Loucy (cell line): Measurements from ENCODE around the gene TRAPPC5.

Experiments
- H2AFZ ChIP-seq: fragments of 200-600 bp; sonication (generic); 2 replicates; pipeline ENCODE4 v1.6.0; 2016; ENCODE audit warnings: antibody characterized with exemption, mild to moderate bottlenecking, low read length, moderate library complexity
- H3F3A ChIP-seq: fragments of 200-600 bp; 2 replicates; pipeline ENCODE4 v1.6.0; 2016; ENCODE audit warnings: antibody characterized with exemption, low read depth, mild to moderate bottlenecking
- H3K27me3 ChIP-seq: fragments of 200-600 bp; sonication (generic); 2 replicates; pipeline ENCODE4 v1.6.1; 2014; ENCODE audit warnings: low read length, mild to moderate bottlenecking; ENCODE audit not compliant: insufficient read depth, poor library complexity, severe bottlenecking
- H3K36me3 ChIP-seq: fragments of 200-600 bp; sonication (generic); 2 replicates; pipeline ENCODE4 v1.6.1; 2016; ENCODE audit warnings: low read length; ENCODE audit not compliant: insufficient read depth
- H3K4me1 ChIP-seq: fragments of 200-600 bp; sonication (generic); 2 replicates; pipeline ENCODE4 v1.5.1; 2014; ENCODE audit warnings: low read length, mild to moderate bottlenecking; ENCODE audit not compliant: insufficient read depth, poor library complexity, severe bottlenecking
- H3K4me2 ChIP-seq: fragments of 200-600 bp; sonication (generic); 2 replicates; pipeline ENCODE4 v1.6.0; 2014; ENCODE audit warnings: antibody characterized with exemption, low read length, low read depth, mild to moderate bottlenecking; ENCODE audit not compliant: poor library complexity, severe bottlenecking
- H3K4me3 ChIP-seq: fragments of 200-600 bp; sonication (generic); 2 replicates; pipeline ENCODE4 v1.5.1; 2014; ENCODE audit warnings: low read length, mild to moderate bottlenecking, mixed read lengths; ENCODE audit not compliant: poor library complexity, severe bottlenecking
- H3K79me2 ChIP-seq: fragments of 200-600 bp; sonication (generic); 2 replicates; pipeline ENCODE4 v1.6.1; 2014; ENCODE audit warnings: low read length; ENCODE audit not compliant: insufficient read depth
- H3K9ac ChIP-seq: fragments of 200-600 bp; sonication (generic); 2 replicates; pipeline ENCODE4 v1.6.0; 2014; ENCODE audit warnings: mild to moderate bottlenecking, low read depth, low read length, moderate library complexity; ENCODE audit not compliant: poor library complexity, severe bottlenecking
- H3K9me2 ChIP-seq: fragments of 200-600 bp; sonication (generic); replicated peaks from 2 replicates; pipeline ENCODE4 v1.6.1; 2016; ENCODE audit warnings: low read depth, low read length, mixed read lengths
- H3K9me3 ChIP-seq: fragments of 200-600 bp; sonication (generic); 2 replicates; pipeline ENCODE4 v1.6.1; 2014; ENCODE audit warnings: mild to moderate bottlenecking, antibody characterized with exemption, low read length, low read depth; ENCODE audit not compliant: insufficient read depth
- H4K20me1 ChIP-seq: fragments of 200-600 bp; sonication (generic); 2 replicates; pipeline ENCODE4 v1.6.0; 2014; ENCODE audit warnings: antibody characterized with exemption, low read length, mild to moderate bottlenecking; ENCODE audit not compliant: insufficient read depth, poor library complexity, severe bottlenecking
- CTCF ChIP-seq: fragments of 200-600 bp; sonication (generic); conservative IDR thresholded peaks from 2 replicates; pipeline ENCODE4 v1.5.1; 2014; ENCODE audit warnings: mild to moderate bottlenecking, antibody characterized with exemption, low read length
- EZH2phosphoT487 ChIP-seq: fragments of 200-600 bp; IDR thresholded peaks from 2 replicates; pipeline ENCODE4 v1.6.1; 2018; ENCODE audit warnings: antibody characterized with exemption, mild to moderate bottlenecking, moderate library complexity, borderline replicate concordance

Gene TRAPPC5

GRCh38 chr19:7689165-7689564 lies 8.5 kb downstream of the TRAPPC5 start:
- Histone ChIP-seq H3K27me3 (no peaks in the 10 kb centered on the region), H3K9ac (no peak overlapping the region), H3K9me2 (no peaks in the 10 kb centered on the region), H3K4me3 (no peak overlapping the region), H4K20me1 (no peaks in the 10 kb centered on the region), H3K79me2 (no peaks in the 10 kb centered on the region), H3K36me3 (no peaks in the 10 kb centered on the region), H3K4me2 (no peak overlapping the region), H3K4me1 (no peaks in the 10 kb centered on the region), H2AFZ (no peak overlapping the region), H3F3A (no peaks in the 10 kb centered on the region), H3K9me3 (no peaks in the 10 kb centered on the region)
- TF ChIP-seq CTCF (no peak), EZH2phosphoT487 (no peak)

- H3K36me3 ChIP-seq = no peaks in the 10 kb centered on the region
- H3K4me2 ChIP-seq = no peak overlapping the region
- no peak overlapping the region for H3K4me3 ChIP-seq
- H3K9me2 ChIP-seq = no peaks in the 10 kb centered on the region
- H2AFZ ChIP-seq = no peak overlapping the region
- no peaks in the 10 kb centered on the region for H3F3A ChIP-seq
- H3K9me3 ChIP-seq = no peaks in the 10 kb centered on the region
- no peaks in the 10 kb centered on the region for H3K4me1 ChIP-seq
- H3K9ac ChIP-seq = no peak overlapping the region
- TF ChIP-seq EZH2phosphoT487 (no peak), CTCF (no peak)
- no peaks in the 10 kb centered on the region for H3K79me2 ChIP-seq
- no peaks in the 10 kb centered on the region for H3K27me3 ChIP-seq
- H4K20me1 ChIP-seq = no peaks in the 10 kb centered on the region
These were observed 10.2 kb downstream of the TRAPPC5 start for GRCh38 chr19:7690779-7691258.

GRCh38 chr19:7691497-7691896 lies 10.9 kb downstream of the TRAPPC5 start:
- no peaks in the 10 kb centered on the region for H4K20me1 ChIP-seq
- H3K36me3 ChIP-seq = no peaks in the 10 kb centered on the region
- no peaks in the 10 kb centered on the region for H3K9me2 ChIP-seq
- no peaks in the 10 kb centered on the region for H3K4me1 ChIP-seq
- no peak overlapping the region for H3K4me3 ChIP-seq
- no peaks in the 10 kb centered on the region for H3K9me3 ChIP-seq
- no peaks in the 10 kb centered on the region for H3F3A ChIP-seq
- H3K27me3 ChIP-seq = no peaks in the 10 kb centered on the region
- H2AFZ ChIP-seq = no peak overlapping the region
- TF ChIP-seq EZH2phosphoT487 (no peak), CTCF (no peak)
- H3K4me2 ChIP-seq = no peak overlapping the region
- no peaks in the 10 kb centered on the region for H3K79me2 ChIP-seq
- no peak overlapping the region for H3K9ac ChIP-seq
